Measurements from ENCODE around the gene PRKN. TPM values are rescaled to one million over a fixed set of nuclear protein-coding genes. Genes with fewer than 3 reads are reported as not detected.
"Not testable (repeated sequence)": the region's sequence is repeated elsewhere in the genome, so short reads cannot be mapped to it uniquely, and the experiment has no call there.

The PRKN gene
- total RNA-seq, 2 donors from 2014 or later, result 7.6 to 7.9 TPM

DNA sequence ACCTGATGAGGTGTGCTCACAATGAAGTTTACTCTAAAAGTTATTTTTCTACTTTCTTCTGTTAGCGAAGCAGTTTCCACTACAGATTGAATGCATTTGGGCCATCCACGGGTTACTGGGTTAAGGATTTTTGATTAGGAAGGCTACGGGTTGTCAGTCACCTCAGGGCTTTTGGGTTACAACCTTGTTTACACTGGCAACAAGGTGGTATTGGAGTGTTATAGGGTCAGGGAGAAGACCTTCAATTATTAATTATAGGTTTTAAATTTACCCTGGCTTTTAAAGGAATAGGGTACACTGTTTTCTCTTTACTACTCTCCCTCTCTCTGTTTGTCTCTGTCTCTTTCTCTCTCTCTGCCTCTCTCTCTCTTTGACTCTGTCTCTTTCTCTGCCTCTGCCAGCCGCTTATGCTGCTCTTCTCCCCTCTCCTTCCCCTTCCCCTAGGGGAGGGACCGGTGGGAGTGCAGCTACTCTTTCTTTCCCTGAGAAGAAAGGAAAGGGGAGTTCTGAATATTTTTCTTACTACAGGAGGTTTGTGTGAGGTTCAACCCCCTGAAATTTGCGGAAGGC, 1413.5 kb downstream of the PRKN start:
- no peak for DNase-seq (ENCODE audit: low spot score)
- intact Hi-C loops (cut with DNase I), result no loop called here

DNA sequence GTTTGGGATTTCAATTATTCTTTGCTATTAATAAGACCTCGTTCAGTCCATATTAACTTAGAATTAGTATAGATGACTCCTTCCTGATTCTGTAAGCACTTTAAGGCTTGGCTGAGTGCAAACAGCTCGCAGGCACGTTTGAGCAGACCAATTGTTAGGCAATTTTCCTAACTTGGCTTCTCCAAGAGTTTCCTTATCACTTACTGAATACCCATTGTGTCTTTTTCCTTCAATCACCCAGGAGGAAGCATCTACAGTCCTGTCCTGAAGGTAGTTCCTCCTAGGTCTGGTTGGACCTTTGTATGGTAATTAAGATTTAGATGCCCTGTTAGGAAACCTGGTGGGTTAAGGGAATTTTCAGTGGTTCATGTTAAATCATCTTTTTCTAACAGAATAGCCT, 1414.1 kb downstream of the PRKN start:
- DNase-seq (ENCODE audit: low spot score); intact Hi-C loops (cut with DNase I): not testable (repeated sequence)

DNA sequence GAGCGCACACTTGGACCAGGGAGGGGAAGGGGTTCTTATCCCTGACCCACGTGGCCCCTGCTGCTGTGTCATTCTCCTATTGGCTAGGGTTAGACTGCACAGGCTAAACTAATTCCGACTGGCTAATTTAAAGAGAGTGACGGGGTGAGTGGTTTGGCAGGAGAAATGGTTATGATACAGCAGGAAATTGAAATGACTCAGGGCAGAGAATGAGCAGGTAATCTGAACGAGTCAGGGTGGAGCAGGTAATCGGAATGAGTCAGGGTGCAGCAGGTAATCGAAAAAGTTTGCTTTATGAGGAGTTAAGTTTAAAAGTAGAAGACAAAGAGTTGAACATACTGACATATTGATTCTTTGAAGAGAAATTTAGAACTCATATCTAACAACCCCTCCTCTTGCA, 1417.8 kb downstream of the PRKN start:
- intact Hi-C loops (cut with DNase I), result loop anchor here in 1 of 2 donors (5.0 kb wide), 1 partner anchor 1087 kb away; no protein-coding TSS in a partner anchor
- not testable (repeated sequence) for DNase-seq (ENCODE audit: low spot score)

- DNase-seq (ENCODE audit: low spot score), result no peak
- intact Hi-C loops (cut with DNase I), result loop anchor here in 1 of 2 donors (5.0 kb wide), 1 partner anchor 1086 kb away; no protein-coding TSS in a partner anchor
Measured at GRCh38 chr6:161308075-161308655, 1419.4 kb downstream of the PRKN start.

DNA sequence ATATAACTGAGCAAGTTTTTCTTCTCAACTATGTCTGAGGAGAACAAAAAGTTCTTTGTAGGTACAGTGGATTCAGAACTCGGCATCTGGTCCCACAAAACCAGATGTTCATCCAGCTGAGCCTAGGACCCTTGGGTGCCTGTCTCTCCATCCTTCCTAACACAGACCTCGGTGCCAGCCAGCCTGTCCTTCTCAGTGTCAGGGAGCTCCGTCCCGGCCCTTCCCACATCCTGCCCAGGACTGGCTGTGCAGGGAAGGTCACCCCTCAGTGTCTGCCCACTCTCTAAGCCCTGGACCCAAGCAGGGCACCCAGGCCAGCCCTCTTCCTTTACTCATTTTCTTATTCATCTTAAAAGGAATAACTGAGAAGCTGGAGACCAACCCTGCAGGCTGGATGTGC, 1421.7 kb downstream of the PRKN start:
- DNase-seq (ENCODE audit: low spot score), result no peak
- intact Hi-C loops (cut with DNase I), result loop anchor here in 1 of 2 donors (5.0 kb wide), 1 partner anchor 1084 kb away; no protein-coding TSS in a partner anchor

GRCh38 chr6:161303628-161304340, 1423.8 kb downstream of the PRKN start:
- no peak for DNase-seq (ENCODE audit: low spot score)
- intact Hi-C loops (cut with DNase I), result no loop called here

DNA sequence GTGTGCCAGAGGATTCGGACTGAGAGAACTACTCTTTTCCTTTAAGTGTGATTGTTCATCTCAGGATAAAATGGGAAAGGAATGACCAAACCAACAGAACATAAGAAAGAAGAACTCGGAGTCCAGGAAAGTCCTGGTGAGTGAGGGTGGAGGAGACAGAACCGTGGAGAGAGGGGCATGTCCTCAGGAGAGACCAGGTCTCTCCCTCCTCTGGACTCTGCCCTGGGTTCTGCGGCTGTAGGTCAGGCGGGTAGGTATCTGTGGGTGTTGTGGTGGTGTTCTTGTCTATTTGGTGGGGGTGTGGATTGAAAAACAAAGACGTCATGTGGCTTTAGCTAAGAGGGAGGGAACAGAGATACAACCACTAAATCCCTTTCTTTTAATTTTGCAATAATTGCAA, 1424.6 kb downstream of the PRKN start:
- DNase-seq (ENCODE audit: low spot score), result no peak
- intact Hi-C loops (cut with DNase I), result no loop called here

- no peak for DNase-seq (ENCODE audit: low spot score)
- intact Hi-C loops (cut with DNase I), result no loop called here
Measured at GRCh38 chr6:161301338-161301737, 1426.2 kb downstream of the PRKN start.

DNA sequence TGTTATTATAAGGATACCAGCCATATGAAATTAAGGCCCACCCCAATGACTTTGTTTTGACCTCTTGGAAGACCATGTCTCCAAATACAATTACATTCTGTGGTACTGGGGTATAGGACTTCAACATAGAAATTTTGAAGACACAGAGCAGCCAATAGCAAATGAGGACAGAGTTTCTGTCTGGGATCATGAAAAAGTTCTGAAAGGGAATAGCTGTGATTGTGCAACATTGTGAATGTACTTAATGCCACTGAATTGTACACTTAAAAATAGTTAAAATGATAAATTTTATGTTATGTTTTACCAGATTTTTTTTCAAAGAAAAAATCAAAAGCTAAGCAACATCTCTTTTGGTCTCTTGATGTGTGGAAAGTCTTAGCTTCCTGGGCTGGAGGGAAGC, 1426.7 kb downstream of the PRKN start:
- no peak for DNase-seq (ENCODE audit: low spot score)
- intact Hi-C loops (cut with DNase I), result no loop called here

GRCh38 chr6:161299726-161300125, 1427.8 kb downstream of the PRKN start:
- no peak for DNase-seq (ENCODE audit: low spot score)
- intact Hi-C loops (cut with DNase I), result no loop called here

Other genes with a start within 250 kb of the PRKN start
- gene PACRG, start 208 bp upstream of the PRKN start, total RNA-seq, result 1 to 10 TPM in 1 of 2 donors, under 1 TPM in 1; 0.14 to 3.9 TPM